Fibroblast of skin of right quadriceps (primary cell): ENCODE data around the gene CALCOCO1.
"Not testable (repeated sequence)": the region's sequence is repeated elsewhere in the genome, so short reads cannot be mapped to it uniquely, and the experiment has no call there.

ENCODE experiments used
- DNase-seq: peaks from one replicate; pipeline ENCODE4 v3.0.0-alpha.2; 2013

Gene CALCOCO1

DNA sequence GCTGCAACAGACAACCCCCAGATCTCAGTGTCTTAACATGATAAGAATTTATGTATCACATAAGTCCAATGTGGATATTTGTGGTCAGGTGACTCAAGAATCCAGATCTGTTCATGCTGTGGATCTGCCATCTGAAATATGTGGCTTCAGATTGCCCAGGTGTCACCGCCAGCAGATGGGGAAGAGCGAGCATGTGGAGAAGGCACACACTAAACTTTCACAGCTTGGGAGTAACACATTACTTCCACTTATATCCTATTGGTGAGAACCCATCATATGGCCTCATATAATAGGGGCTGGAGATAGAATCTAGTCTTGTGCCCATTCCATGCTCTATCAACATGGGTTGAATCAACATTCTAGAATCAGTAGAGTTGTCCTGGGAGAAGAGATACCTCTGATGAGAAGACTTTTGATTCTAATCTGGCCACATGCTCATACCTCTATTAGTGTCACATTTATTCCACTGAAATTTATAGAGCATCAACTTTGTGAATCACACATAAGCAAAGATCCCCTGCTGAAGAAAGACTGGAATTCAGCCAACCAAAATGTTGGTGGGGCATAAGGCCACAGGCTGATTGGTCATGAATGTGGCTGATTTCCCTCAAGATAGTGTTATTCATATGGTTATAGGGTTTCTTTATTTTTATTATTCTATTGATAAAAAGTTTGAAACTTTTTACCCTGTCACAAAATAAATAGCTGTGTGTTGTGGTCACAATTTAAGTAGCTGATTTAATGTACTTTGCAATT lies 6.0 kb upstream of the CALCOCO1 start:
- peak; percentile 50 for DNase-seq

DNA sequence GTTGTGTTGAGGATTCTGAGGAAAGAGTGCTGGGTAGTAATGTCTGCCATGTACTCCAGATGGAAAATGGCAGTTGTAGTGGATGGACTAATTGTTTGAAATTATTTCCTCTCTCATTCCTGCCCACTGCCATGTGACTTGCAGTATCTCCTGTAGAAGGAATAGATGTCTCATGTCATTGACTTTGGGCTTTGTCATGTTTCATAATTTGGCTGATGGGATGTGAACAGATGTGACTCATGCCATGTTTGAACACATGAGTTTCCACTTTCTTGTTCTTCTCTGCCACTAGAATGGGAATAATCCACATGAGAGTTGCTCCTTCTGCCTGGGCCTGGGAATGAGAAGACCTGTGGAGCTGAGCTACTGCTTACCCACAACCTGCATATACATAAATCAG lies 2.4 kb upstream of the CALCOCO1 start:
- no peak for DNase-seq

DNA sequence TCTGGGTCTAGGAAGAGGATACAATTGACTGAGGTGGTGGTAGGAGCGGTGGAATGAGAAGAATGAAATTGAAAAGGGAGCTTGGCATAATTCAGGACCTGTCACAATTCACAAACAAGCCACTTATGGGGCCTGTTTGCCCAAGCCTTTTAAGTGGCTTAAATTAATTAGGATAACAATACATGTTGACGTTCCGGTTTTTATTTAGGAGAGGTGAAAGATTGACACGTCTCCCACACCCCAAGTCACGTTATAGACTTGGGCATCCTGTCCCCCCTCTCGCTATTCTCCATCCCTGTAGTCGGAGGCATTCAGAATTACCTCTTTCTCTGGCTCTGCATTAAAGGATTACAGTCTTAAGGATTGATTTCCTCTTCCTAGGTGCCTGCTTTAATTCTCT lies 954 bp upstream of the CALCOCO1 start:
- DNase-seq: no peak

DNA sequence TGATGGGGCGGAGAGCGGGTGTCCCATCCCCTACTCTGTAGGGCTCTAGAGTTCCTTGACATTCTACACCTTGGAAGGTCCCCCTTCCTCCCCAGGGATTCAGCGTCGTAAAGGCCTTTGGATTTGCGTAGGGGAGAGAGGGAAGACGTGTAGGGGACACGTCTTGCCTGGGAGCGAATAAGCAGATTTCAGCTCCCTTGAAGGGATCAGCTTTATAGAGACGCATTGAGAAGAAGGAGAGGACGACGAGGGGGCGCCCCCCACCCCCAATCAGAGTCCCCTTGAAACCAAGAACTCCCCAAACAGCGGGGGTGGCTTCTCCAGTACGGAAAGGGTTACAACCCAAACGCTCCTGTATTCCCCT lies 324 bp downstream of the CALCOCO1 start:
- peak; percentile 31 for DNase-seq

DNA sequence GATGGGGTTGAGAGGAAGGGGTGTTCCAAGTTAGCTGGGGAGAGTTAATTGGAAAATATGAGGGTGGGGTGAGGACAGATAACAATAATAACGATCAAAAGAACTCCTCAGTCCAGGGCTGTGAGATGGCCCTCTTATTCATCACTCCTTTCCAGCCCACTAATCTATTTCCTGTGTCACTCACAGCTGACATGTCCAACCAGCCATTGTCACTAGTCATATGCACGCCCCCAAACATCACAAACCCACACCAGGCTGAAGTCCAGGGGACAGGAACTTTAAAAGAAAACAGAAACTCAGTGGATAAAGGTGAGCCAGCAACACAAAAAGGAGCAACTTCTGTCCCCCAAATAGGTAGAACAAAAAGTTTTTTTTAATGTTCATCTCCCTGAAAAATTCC lies 911 bp downstream of the CALCOCO1 start:
- DNase-seq: no peak

DNA sequence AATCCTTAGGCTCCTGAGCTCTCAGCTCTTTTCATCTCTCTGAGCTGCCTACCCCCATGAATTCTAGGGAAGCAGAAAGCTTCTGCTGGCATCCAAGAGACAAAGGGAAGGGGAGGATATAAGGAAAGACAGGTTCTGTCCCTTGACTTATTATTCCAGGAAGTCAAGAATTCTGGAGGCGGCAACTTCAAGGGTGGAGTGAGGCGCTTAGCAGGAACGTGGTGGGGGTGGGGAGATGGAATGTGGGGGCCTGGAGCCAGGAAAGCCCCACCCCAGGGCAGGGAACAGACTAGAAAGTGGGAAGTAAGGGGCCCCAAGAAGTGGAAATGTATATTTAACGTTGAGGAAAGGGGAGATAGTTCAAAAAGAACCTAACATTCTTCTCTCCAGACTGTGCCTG lies 1.4 kb downstream of the CALCOCO1 start:
- DNase-seq: peak; percentile 45

DNA sequence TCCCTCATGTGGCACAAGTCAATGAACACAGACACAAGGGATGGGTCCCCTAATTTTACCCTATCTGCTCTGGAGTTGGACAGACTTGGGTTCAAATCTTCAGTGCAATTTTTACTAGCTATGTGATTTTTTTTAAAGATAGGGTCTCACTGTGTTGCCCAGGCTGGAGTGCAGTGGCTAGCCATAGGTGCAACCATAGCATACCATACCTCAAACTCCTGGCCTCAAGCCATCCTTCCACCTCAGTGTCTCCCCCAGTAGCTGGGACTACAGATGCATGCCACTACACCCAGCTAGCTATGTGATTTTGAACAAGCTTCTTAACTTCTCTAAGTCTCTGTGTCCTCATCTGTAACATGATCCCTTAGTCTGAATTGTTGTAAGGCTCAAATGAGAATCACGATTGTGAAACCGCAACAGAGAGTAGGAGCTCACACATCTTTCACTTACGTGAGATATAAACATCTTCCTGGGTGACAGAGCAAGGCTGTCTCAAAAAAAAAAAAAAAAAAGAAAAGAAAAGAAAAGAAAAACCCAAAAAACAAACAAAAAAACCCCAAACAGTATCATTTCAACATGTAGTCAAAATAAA lies 4.7 kb downstream of the CALCOCO1 start:
- DNase-seq: no peak

DNA sequence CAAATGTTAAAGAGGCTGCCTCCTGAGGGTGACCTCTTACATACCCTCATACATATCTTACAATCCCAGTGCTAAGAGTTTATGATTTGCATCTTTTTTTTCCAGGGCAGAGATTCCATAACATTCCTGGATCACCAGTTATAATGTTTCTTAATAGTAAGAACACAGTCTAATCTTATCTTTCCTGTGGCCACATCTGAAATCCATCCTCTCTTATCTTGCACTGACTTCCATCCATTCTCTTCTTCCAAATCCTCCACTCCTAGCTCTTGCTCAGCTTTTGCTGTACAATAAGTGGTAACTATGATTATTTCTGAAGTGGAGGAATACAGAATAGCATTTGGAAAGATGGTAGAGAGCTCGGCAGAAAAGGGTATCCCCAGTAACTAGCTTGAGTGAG lies 6.3 kb downstream of the CALCOCO1 start:
- no peak for DNase-seq

DNA sequence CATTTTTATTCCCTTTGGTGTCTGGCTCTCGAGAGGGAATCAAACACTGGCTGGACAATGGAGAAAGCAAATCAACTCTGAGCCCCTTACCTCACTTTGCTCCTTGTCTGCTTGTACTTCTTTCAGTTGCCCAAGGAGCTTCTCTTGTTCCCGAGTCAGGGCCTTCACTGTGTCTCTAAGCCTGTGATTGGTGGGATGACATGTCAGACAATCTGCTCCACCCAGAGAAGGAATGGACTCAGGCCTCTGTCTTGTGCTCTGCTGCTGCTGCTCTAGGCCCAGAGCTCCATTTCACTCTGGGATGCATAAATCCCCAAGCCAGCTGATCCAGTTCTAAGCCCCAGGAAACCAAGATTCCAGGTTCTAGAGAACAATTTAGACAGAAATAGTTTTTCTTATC lies 7.6 kb downstream of the CALCOCO1 start:
- no peak for DNase-seq

DNA sequence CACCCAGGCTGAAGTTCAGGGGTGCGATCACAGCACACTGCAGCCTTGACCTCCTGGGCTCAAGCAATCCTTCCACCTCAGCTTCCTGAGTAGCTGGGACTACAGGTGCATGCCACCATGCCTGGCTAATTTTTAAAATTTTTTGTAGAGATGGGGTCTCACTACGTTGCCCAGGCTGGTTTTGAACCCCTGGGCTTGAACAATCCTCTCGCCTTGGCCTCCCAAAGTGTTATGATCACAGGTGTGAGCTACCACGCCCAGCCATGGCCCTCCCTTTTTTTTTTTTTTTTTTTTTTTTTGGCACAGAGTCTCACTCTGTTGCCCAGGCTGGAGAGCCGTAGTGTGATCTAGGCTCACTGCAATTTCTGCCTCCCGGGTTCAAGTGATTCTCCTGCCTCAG lies 8.7 kb downstream of the CALCOCO1 start:
- not testable (repeated sequence) for DNase-seq

DNA sequence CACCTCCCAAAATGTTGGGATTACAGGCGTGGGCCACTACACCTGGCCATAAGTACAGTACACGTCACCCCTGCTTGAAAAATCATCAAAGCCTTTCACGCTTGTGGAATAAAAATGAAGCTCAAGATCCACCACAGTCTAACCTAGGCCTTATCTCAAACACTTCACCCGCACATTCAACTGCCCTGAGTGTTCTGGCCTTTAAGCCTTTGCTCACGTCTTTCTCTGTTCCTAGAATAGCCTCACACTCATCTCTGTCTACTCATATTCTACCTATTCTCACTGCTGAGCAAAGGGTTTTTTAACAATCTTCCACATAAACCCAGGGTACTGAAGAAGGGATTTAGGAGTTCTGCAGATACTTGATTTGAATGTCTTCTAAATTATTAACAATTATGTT lies 9.9 kb downstream of the CALCOCO1 start:
- DNase-seq: no peak

DNA sequence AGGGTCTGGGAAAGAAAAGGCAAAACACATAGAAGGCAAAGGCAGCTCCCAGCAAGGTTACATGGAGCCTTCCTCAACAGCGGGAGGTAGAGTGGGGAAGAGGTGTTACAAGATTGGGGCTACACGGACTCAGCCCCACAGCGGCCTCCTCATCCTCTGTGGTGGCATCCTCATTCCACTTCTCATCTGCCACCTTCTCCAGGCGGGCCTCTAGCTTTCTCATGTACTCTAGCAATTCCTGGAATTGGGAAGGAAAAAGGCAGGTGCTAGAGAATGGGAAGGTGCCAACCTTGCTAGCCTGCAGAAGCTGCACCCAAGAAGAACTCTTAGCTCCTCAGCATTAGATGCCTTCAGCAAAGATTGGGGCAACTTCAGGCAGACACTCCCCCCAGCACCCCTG lies 13.2 kb downstream of the CALCOCO1 start:
- no peak for DNase-seq

DNA sequence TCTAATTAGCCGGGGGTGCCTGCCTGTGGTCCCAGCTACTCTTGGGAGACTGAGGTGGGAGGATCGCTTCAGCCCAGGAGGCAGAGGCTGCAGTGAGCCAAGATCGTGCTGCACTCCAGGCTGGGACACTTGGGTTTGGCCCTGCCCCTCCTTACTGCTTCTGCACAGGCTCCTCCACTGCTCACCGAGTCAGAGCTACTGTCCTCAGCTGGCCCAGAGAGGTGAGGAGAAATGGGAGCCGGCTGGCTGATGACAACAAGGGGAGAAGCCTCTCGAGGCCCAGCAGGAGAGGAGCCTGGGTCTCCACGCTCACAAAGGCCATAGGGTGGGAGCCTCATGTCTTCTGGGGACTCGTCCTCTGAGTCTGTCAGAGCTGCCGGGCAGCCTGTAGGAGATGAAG lies 13.7 kb downstream of the CALCOCO1 start:
- no peak for DNase-seq

DNA sequence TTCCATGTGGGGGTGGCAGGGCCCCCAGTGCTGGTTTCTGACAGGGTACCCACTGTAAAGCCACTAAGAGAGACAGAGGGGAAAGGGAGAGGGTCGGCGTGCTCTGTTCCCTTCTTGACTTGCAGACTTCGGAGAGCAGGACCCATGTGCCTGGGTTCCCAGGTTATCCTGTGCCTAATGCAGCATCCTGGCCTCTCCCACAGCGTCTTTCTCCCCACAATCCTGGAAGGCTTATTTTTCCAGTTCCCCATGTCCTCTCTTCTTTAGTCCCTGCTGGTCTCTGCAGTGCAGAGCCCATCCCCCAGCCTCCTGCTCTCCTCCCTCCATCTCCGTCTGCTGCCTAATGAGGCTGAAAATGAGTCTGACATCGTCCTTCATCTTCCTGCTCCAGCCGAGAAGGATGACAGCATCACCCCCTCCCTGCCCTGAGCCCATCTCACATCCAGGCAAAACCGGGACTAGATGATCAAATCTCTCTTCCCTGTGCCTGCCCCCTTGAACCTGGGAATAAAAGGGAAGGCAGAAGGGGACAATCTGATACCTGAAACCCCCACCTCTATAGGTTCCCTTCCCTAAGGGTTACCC lies 15.1 kb downstream of the CALCOCO1 start:
- no peak for DNase-seq

DNA sequence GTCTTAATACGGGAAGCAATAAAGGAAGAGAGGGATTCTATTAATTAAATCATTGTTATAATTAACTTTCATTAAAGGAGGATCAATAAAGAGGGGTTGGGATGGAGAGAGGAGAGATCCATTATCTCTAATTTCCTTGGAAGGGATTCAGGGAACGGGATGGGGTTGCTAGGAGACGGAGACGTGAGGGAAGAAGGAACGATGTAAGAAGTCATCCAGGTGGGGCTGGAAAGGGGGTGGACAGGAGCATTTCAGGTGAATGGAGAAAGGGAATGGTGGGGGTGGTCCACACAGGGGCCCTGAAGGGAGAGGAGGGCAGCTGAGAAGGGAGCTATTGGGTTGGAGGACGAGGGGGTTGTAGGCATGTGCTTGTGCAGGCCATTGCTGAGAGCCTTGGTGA lies 17.2 kb downstream of the CALCOCO1 start:
- no peak for DNase-seq

DNA sequence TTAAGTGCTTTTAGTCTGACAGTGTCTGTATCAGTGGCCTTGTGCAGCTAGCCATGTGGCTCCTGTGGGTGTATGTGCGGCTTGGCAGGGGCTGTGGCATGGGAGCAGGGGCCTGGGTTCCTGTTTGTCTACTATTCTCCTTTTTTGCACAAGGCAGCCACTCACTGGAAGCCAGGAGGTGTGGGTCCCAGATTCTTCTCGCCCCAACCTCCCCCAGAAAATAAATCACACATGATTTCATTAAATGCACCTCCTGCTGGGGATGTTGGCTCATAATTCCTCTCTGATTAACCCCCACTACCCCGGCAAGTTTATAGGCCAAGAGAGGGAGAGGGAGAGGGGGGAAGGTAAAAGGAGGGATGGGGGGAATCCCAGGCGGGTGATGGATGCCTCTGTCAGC lies 17.6 kb downstream of the CALCOCO1 start:
- DNase-seq: no peak

DNA sequence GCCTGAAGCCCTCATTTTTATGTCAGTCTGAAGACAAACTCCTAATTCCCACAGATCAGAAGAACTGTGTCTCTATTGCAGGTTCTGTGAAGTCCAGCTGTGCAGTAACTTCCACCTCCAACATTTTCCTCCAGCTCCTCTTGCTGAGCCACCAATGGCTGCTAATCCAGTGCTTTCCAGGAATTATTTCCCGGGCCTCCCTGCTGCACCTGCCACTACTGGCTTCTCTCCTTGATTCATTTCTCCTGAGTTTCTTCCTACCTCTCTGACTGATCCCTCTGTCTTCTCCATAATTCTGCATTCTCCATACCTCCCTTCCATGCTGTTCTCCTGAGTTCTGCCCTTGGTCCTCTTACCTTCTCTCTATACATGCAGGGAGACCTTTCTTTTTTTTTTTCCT lies 21.2 kb downstream of the CALCOCO1 start:
- no peak for DNase-seq

DNA sequence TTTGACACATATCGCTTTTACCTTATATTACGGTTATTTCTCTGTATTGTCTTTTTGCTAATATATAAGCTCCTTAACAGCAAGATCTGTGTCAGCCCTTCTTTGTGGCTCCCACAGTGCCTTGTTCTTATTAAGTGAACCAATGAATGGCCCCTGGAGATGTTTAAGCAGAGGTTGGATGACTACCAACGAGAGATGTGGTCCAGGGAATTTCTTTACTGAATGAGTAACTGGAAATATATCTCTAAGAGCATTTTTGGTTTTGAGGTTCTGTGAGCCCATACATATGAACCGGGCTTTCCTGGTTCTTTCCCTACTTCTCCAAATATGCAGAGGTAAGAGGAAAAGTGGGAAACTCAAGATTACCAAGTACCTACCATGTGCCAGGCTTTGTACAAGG lies 23.5 kb downstream of the CALCOCO1 start:
- peak; percentile 67 for DNase-seq

DNA sequence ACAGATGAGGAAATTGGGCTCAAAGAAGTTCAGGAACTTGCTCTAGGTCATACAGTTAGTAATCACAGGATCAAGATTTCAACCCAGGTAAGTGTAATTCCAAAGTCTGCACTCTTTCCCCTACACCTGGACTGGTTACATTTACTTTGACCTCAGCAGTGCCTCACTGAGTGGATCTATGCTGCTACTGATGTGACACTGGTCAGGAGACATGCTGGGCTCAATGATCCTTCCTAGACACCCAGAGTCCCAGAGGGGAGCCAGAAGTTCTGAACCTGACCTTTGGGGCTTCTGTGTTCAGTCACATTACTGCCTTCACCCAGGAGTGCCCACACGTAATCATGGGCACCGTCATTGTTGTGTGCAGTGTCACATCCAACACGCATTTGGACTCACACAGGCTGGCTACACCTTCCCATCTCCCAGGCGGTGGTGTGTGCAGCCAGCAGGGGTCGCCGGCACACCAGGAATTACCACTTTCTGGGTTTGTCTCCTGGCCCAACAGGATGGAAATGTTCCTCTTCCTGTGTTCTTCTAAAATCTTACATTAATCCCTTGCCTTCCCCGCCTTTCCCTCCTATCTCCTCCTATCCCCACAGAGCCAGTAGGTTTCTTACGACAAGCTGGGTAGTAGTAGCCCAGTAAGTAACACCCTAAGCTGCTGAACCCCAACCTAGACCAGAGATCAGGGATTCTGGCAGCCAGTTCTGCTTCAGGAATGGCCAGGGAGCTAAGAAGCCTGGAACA lies 25.6 kb downstream of the CALCOCO1 start:
- peak; percentile 64 for DNase-seq

DNA sequence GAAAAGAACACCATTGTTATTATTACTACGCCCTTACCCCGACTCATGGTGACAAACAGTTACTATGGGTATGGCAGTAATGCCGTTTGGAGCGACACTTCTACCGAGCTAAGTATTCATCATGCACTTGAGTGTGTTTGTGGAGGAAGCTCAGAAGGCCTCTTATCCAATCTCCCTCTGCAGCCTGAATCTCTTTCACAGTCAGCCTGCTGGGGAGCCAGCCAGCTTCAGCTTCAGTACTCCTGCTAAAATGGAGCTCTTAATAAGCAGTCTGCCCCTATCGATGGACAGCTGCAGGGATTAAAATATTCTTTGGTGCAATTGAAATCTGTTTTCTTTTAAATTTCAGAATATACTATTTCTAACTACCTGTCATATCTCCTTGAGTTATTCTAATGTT lies 26.7 kb downstream of the CALCOCO1 start:
- DNase-seq: no peak

DNA sequence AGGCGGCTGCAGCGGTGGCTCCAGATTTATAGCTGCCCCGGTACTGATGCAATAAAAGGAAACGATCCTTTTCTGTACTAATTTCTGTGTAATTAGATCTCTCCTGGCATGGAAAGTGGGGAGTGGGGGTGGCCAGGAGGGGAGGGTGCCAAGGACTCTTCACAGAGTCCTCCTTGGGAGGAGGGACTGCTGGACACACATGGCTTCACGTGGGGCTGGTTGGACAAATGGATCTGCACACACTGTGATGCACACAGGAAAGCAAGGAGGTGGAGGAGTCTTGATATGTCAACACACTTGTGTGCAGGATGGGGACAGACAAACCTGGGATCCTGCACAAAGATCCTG lies 27.6 kb downstream of the CALCOCO1 start:
- no peak for DNase-seq

DNA sequence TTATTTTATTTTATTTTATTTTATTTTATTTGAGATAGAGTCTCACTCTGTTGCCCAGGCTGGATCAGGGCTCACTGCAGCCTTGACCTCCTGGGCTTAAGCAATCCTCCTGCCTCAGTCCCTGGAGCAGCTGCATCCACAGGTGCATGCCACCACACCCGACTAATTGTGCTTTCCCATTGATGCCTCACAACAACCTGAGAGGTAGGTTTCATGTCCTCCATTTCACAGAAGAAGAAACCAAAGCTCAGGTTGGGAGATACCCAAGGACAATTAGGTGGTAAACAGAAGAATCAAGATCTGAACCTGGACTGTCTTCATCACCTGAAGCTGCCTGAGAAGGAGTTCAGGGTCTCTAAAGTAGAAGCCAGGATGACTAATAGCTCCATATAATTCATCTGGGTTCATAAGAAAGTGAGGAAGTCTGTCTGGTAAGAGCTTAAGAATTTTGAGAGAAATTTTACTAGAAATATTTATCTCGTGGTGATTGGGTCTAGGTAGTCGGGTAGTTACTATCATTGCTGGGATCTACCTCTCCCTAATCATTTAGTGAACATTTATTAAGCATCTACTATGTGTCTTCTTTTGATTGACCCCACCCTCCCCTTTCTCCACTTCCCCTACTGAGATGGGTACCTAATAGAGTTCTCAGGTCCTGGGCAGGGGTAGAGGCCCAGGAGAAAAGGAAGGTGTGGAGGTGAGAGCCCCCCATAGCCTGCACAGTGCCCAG lies 28.1 kb downstream of the CALCOCO1 start:
- no peak for DNase-seq

DNA sequence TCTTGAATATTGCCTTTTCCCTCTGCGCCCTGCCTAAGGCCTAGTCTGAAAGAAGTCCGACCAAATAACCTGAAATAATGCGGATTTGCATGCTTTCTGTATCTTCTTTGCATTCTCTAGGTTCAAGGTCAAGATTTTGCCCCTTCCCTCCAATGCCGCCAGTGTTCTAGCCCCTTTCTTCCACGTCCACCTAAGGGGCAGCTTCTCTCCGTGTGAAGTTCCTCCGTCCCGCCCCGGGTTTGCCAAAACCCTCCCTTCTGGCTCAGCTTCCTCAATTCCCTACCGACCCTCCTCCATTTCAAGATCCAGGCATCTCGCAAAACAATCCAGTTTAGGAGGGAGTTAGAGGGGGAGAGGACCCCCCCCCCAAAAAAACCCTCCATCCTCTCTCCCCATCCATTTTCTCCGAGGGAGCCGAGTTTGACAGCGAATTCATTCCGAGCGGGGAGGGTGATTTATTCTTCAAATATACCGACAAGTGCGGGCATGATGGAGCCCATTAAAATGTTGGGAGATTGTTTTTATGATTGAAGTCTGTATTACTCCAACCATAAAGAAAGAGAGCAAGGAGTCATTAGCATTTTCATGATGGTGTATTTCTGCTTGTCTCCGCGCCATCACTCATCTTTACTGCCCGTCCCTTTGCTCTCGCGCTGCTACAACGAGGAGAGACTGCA lies 30.5 kb downstream of the CALCOCO1 start:
- DNase-seq: no peak
